ENCODE results near the gene PARVA. TPM values are rescaled to one million over a fixed set of nuclear protein-coding genes. Genes with fewer than 3 reads are reported as not detected.

Gene PARVA
- total RNA-seq, 2 donors from 2014 or later = 55.9 to 58.1 TPM

- TF ChIP-seq, protein P1, sequence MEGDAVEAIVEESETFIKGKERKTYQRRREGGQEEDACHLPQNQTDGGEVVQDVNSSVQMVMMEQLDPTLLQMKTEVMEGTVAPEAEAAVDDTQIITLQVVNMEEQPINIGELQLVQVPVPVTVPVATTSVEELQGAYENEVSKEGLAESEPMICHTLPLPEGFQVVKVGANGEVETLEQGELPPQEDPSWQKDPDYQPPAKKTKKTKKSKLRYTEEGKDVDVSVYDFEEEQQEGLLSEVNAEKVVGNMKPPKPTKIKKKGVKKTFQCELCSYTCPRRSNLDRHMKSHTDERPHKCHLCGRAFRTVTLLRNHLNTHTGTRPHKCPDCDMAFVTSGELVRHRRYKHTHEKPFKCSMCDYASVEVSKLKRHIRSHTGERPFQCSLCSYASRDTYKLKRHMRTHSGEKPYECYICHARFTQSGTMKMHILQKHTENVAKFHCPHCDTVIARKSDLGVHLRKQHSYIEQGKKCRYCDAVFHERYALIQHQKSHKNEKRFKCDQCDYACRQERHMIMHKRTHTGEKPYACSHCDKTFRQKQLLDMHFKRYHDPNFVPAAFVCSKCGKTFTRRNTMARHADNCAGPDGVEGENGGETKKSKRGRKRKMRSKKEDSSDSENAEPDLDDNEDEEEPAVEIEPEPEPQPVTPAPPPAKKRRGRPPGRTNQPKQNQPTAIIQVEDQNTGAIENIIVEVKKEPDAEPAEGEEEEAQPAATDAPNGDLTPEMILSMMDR (IDR thresholded peaks at IDR 0.05) = no peak
- Histone ChIP-seq H3K4me1 (peaks cover 0 to 32% of the 10 kb centered on the region in 2 donors), H3K27me3 (no peaks in the 10 kb centered on the region), H3K27ac (no peak overlapping the region), H3K36me3 (no peaks in the 10 kb centered on the region), H3K4me3 (no peak overlapping the region), H3K9me3 (peaks cover 0 to 13% of the 10 kb centered on the region in 2 donors)
- no peak for DNase-seq (ENCODE audit: low spot score)
Measured at GRCh38 chr11:12467610-12468009, 90.2 kb downstream of the PARVA start.

- Histone ChIP-seq H3K4me1 (peaks cover 0 to 41% of the 10 kb centered on the region in 2 donors), H3K27me3 (no peaks in the 10 kb centered on the region), H3K36me3 (peaks cover 8% of the 10 kb centered on the region), H3K27ac (peak overlapping the region; percentile 45 to 52), H3K9me3 (peaks cover 0 to 8% of the 10 kb centered on the region in 2 donors), H3K4me3 (peak overlapping the region in 1 of 2 donors; percentile 8)
- no peak for DNase-seq (ENCODE audit: low spot score)
- TF ChIP-seq, protein P1 (IDR thresholded peaks at IDR 0.05) = no peak
Measured at GRCh38 chr11:12469451-12469850, 92.1 kb downstream of the PARVA start.

DNA sequence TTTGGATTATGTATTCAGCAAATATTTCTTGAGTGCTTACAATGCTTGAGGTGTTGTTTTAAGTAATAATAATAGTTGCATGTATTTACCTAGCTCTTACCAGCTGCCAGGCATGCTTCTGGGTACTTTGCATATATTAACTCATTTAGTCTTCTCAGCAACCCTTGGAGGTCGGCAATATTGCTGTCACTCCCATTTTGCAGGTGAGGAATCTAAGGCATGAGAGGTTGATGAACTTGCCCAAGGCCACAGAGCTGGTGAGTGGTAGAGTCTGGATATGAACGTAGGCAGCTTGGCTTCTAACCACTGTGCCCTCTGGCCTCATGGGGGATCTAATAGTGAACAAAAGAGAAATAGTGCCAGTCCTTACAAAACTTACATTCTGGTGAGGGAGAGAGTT, 92.9 kb downstream of the PARVA start:
- Histone ChIP-seq H3K27me3 (no peaks in the 10 kb centered on the region), H3K9me3 (peaks cover 0 to under 1% of the 10 kb centered on the region in 2 donors), H3K4me1 (peaks cover 0 to 41% of the 10 kb centered on the region in 2 donors), H3K36me3 (peaks cover 14% of the 10 kb centered on the region), H3K4me3 (no peak overlapping the region), H3K27ac (no peak overlapping the region)
- TF ChIP-seq, protein P1 (IDR thresholded peaks at IDR 0.05) = no peak
- DNase-seq (ENCODE audit: low spot score) = no peak

DNA sequence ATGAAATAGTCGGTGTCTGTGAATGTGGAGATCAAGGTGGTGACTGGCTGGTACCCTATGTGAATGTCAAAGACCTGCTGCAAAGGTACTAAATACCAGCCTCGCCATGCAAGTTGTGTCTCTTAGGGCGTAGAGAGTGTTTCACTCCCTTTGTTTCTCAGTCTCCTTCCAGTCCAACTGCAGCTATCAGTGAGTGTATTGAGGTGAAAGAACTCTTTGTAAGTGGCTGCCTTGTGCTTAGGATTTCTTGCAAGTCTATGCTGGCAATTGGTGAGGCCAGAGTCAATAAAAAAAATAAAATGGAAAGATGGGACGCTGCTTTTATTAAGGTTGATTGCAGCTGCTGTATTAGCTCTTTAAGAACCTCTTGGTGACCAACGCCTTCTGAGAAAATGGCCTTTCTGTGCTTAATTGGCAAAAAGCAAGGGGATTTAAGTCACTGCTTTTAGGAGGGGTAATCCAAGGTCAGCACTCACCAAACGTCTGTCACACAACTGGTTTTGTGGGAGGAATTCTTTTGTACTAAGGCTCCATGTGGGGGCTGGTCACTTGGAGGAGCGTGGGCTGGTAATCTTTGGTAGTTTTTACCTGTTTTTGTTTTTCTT, 95.1 kb downstream of the PARVA start:
- no peaks in the 10 kb centered on the region for H3K27me3 ChIP-seq
- no peak overlapping the region for H3K4me3 ChIP-seq
- H3K27ac ChIP-seq = no peak overlapping the region
- peaks cover 37% of the 10 kb centered on the region for H3K36me3 ChIP-seq
- TF ChIP-seq, protein P1 (IDR thresholded peaks at IDR 0.05) = no peak
- H3K9me3 ChIP-seq = no peaks in the 10 kb centered on the region
- peaks cover 0 to 41% of the 10 kb centered on the region in 2 donors for H3K4me1 ChIP-seq
- DNase-seq (ENCODE audit: low spot score) = no peak

GRCh38 chr11:12473381-12473780, 96.0 kb downstream of the PARVA start:
- Histone ChIP-seq H3K4me3 (no peak overlapping the region), H3K27ac (no peak overlapping the region), H3K27me3 (no peaks in the 10 kb centered on the region), H3K36me3 (peaks cover 44% of the 10 kb centered on the region), H3K4me1 (peaks cover 0 to 46% of the 10 kb centered on the region in 2 donors), H3K9me3 (no peaks in the 10 kb centered on the region)
- DNase-seq (ENCODE audit: low spot score) = no peak
- TF ChIP-seq, protein P1 (IDR thresholded peaks at IDR 0.05) = no peak

DNA sequence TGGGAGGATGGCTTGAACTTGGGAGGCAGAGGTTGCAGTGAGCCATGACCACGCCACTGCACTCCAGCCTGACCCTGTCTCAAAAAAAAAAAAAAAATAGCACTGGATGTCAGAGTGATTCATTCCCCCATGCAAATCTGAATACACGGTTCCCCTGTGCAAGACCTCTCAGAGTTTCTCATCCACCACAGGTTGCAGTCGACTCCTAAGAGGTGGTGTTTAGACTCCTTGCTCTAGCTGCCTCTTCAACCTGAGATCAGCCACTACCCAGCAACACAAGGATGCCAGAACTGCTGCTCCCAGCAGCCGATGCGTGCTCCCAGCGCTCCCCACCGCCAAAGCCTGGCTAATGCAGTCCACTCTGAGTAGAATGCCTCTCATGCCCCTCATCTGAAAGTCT, 97.5 kb downstream of the PARVA start:
- TF ChIP-seq, protein P1 (IDR thresholded peaks at IDR 0.05) = no peak
- Histone ChIP-seq H3K4me3 (no peak overlapping the region), H3K27ac (no peak overlapping the region), H3K4me1 (peaks cover 0 to 36% of the 10 kb centered on the region in 2 donors), H3K36me3 (peaks cover 55% of the 10 kb centered on the region), H3K27me3 (no peaks in the 10 kb centered on the region), H3K9me3 (no peaks in the 10 kb centered on the region)
- DNase-seq (ENCODE audit: low spot score) = no peak

Measured in right atrium auricular region (tissue), 2 donors.